HG02571 (cell line): ENCODE measurements around the gene EVPLL.
A peak's percentile ranks its signal among the peaks of the same experiment; 100 is the strongest.
"Not testable (repeated sequence)": the region's sequence is repeated elsewhere in the genome, so short reads cannot be mapped to it uniquely, and the experiment has no call there.

Experiments used
- ATAC-seq: cut with Tn5 transposase; IDR thresholded peaks from one replicate; pipeline ENCODE4 v1.9.1; 2021; ENCODE audit warnings: mild to moderate bottlenecking, moderate library complexity; ENCODE audit not compliant: unreplicated experiment

EVPLL gene

DNA sequence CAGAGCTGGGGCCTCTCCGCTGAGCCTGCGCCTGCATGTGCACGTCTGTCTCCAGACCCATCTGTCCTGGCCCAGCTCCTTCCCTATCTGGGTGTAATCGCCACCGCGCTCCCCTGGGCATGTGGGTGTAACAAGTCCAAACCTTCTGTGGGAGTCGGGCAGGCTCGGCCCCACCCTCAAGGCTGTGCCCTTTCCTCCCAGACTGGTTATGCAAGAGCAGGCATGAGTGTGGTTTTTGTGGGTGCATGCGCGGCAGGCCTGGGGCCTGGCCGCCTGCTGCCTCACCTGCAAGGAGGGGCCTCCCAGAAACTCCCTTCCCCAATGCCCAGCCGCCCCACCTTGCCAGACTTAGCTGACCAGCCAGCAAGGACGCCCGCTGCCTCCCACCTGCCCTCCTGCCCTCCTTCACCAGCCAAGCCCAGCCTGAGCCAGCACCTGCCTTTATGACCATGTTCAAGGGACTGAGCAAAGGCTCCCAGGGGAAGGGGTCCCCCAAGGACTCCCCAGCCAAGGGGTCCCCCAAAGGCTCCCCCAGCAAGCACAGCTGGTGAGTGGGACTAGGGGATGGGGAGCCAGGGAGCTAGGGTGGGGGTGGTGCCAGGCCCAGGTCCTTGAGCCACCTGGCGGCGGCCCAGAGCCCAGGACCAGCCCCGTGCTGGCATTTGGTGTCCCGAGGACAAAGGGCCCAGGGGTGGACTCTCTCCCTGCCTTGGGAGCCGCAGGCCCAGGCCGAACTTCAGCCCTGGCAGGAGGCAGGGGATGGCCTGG is at the start of gene EVPLL:
EVPLL (plus strand) TSS at position 342 of the 768 bp plus-strand sequence. CDS start 3,160 bp downstream, outside the sequence.
- no peak for ATAC-seq

DNA sequence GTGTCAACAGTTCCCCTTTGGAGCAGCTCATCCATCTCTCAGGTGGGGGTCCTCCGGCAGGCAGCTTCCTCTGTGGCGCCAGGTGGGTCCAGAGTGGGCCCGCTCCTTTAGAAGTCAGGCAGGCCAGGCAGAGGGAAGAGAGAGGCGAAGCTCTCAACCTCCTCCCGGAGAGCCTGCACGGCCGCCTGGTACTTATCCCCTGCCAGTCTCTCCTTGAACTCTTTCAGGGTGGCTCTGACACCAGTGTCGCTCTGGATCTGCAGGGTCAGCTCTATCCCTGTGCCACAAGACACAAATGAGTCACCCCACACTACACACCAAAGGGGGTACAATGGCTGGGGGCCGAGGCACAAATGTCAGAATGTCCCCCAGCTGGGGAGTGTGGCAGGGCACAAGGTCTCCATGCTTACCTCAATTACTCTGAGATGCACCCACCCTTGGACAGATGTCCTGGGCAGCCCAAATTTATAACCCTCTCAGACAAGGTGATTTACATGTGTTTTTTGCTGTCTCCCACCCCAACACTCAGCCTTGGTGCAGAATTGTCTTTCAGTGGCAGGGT is 48.9 kb upstream of the EVPLL start:
- ATAC-seq = no peak

DNA sequence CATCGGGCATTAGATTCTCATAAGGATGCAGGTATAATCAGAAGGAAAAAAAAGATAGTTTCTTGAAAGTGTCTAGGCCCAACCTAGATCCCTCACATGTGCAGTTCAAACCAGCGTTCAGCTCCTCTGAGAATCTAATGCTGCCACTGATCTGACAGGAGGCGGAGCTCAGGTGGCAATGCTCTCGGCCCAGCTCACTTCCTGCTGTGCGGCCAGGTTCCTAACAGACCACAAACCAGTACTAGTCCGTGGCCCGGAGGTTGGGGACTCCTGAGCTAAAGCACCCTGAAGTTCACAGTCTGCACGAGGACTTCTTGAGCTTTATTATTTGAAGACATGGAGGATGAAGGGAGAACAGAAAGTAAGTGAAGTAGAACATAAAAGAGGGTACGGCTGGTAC is 45.7 kb upstream of the EVPLL start:
- ATAC-seq = no peak

DNA sequence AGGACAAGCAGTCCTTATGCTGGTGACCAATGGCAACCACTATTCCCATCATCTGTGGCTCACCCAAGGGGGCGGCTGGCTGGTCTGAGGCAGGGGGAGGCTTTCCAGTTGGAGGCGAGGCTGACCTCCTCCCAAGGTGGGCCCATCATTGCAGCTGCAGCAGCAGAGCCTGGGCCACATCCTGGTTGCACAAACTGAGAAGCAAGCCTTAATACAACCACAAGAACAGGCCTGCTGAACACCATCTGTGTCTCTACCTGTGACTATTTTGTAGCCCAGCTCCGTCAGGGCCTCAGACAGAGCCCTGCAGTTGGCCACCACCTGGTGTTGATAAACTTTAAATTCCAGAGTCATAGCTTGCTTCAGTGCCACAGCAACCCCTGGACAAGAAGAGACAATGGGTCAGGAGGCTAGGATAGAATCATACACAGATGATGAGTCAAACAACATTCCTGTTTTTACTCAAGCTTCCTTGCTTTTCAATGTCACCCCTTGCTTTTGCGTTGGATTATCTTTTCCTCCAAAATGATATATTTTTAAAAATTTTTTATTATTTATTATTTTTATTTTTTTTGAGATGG is 44.6 kb upstream of the EVPLL start:
- ATAC-seq = no peak

DNA sequence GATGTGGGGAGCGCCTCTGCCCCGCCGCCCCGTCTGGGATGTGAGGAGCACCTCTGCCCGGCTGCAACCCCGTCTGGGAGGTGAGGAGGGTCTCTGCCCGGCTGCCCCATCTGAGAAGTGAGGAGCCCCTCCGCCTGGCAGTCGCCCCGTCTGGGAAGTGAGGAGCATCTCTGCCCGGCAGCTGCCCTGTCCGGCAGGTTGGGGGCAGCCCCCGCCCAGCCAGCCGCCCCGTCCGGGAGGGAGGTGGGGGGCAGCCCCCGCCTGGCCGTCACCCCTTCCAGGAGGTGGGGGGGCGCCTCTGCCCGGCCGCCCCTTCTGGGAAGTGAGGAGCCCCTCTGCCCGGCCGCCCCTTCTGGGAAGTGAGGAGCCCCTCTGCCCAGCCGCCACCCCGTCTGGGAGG is 39.4 kb upstream of the EVPLL start:
- ATAC-seq = not testable (repeated sequence)

DNA sequence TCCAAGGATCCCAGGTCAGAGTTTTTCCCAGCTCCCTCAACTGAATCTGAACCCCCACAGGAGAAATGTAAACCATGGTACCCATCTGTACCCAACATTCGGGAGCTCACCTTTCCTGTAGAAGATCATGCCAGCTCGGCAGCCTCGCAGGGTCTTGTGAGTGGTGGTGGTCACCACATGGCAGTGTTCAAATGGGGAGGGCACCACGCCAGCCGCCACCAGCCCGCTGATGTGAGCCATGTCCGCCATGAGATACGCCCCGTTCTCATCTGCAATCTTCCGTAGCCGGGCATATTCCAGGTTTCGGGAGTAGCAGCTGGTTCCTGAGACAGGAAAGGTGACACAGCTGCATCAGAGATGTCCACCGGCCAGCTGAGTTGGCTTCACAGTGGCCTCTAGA is 37.6 kb upstream of the EVPLL start:
- no peak for ATAC-seq

DNA sequence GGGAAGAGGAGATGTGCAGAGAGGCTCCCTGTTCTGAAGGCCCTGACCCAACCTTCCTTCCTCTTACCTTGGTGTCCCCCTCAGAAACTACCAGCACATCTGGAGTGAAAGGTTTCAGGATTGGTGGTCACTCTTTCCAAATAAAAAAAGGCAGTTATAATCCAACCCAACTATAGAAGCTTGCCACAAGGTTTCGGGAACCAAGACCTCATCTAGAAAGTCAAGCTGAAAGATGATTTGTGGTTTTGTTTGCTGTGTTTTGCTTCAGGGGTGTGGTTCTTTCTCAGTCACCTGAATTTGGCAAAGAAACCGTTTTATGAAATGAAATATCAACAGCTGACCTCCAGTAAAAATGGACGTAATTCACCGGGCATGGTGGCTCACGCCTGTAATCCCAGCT is 33.6 kb upstream of the EVPLL start:
- ATAC-seq = no peak

DNA sequence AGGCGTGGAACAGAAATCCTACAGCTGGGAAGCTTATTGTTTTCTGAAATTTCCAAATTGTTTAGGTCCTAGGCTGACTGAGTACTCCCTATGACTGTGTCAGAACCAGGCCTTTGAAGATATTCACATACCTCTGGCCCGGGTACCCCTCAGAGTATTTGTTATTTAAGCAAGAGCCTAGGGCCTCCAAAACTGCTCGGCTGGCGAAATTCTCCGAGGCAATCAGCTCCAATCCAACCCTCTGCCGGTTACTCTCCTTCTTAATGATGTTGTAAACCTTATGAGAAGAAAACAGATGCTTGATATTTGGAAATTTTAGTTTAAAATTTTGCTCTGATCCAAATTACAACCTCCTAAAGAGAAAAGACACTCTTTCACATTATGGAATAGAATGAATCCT is 24.0 kb upstream of the EVPLL start:
- no peak for ATAC-seq

DNA sequence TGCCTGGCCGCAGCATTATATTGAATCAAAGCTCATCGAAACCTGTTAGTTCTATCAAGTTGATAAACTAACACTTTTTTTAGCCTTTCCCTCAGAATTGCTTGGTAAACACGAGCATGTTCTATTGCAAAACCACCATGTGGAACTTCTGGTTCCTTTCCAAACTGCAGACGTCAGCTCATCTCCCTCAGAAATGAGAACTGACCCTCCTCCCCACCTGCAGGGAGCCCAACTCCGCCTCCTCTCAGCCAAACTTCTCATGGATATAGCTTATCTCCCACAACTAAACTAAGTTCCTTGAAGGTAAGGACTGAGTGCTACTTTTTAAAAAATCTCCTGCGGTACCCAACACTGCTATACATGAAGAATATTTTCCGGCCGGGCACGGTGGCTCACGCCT is 21.0 kb upstream of the EVPLL start:
- no peak for ATAC-seq

DNA sequence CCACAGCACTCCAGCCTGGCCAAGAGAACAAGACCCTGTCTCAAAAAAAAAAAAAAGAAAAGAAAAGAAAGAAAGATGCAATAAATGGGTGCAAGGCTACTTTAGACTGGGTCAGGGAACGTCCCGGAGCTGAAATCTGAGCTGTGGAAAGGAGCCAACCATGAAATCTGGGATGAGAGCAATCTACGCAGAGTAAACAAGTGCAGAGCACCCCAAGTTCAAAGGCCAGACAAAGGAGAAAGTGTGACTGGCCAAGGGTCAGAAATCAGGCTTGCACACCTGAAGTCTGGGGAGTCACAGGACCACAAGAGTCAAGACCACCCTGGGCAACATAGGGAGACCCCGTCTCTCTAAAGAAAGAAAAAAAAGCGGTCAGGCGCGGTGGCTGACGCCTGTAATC is 17.1 kb upstream of the EVPLL start:
- ATAC-seq = no peak

DNA sequence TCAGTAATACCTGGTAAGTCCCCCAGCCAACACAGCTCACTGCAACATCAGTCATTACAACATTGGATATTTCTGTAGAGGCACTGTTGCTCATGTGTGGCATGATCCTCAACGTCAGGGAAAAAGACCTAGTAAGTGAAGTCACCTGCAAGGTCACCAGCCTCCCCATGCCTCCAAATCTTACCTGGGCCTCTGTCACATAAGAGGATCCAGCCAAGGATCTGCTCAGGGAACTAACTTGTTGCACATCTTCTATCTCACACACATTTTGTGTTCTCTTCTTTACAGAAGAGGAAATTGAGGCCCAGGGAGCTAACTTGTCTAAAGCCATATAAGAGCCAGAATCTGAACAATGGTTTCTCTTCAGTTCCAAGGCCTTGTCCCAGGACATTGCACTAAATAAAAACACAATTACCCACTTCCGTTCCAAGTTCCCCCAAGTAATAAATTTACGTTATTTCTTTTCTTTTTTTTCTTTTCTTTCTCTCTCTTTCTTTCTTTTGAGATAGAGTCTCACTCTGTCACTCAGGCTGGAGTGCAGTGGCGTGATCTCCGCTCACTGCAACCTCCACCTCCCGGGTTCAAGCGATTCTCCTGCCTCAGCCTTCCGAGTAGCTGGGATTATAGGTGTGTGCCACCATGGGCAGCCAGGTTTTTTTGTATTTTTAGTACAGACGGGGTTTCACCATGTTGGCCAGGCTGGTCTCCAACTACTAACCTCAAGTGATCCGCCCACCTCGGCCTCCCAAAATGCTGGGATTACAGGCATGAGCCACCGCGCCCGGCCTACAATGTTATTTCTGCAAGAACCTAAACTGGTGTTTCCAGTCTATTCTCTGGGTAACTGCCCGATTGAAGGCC is 15.5 kb upstream of the EVPLL start:
- no peak for ATAC-seq

DNA sequence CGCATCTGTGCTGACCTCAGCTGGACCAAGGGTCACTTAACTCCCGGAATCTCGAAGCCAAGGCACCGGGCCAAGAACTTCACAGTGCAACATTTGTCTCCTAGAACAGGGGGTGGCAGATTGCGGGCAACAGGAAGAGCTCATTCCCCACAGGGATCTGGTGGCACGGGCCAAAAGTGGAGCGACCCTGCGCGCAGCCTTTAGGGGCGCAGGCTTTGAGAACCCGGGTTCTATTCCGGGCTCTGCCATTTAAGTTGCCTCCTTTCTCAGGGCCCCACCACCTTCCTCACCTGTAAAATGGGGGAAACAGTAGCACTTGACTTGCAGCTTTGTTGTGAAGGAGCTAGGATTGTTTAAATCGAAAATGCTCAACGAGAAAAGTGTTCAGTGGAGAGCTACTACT is 14.9 kb upstream of the EVPLL start:
- ATAC-seq = no peak

DNA sequence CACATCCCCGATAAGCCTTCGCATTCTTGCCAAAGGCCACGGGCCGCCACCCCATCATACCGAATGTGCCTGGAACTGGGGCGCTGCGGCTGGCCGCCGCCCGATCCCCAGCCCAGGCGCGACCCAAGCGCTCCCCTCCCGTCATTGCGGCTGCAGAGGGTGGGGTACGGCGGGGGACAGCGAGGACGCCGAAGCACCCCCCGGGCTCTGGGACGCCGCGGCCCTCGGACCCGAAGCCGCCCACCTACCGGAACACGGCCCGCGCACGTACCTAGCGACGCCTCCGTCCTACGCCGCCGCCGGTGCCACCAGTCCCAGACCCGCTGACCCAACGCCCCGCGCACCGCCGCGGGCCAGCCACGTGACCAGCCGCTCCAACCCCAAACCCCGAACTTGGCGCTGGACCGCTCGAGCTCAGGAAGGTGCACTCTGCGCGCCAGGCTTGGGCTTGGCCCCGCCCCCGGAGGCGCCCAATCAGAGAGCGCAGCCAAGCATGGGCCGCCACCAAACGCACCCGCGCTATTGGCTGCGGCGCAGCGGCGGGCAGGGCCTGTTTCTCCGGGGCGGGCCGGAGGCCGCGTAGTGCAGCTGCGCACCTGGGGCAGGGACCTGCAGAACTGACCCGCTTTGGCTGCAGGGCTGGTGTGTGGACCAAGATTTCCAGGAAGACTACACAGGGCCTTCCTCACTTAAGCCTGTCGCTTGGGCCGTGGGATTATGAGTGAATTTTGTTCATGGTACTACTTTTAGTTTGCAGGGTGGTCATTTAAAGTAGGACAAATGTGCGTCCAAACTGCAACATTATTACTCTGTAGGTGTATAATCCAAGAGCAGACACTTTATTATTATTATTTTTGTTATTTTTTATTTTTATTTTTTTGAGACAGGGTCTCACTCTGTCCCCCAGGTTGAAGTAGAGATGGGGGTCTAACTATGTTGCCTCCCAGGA is 14.2 kb upstream of the EVPLL start, which contains the start of gene SHMT1:
SHMT1 (minus strand) TSS at position 450 of the 949 bp plus-strand sequence. CDS start 7,569 bp downstream, outside the sequence.
- ATAC-seq = peak; percentile 98

DNA sequence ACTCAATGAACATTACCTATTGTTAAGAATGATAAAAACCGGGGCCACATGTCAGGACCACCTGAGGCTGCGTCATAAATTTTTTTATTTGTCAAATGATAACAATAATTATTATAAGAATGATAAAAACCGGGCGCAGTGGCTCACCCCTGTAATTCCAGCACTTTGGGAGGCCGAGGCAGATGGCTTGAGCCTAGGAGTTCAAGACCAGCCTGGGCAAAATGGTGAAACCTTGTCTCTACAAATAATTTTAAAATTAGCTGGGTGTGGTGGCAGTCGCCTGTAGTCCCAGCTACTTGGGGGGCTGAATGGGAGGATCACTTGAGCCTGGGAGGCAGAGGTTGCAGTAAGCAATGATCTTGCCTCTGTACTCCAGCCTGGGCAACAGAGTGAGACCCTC is 13.4 kb upstream of the EVPLL start:
- ATAC-seq = no peak

DNA sequence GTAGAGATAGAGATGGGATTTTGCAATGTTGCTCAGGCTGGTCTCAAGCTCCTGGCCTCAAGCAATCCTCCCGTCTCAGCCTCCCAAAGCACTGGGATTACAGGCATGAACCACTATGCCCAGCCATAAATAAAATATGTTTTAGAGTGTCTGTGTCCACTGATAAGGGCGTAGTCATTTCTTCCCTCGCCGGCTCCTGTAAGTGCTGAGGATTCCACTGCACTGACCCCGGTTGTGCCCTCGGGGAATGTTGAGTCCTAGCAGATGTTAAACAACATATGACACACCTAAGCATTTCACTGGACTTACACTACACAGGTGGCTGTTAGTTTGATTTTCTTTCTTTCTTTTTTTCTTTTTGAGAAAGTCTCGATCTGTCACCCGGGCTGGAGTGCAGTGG is 8.6 kb upstream of the EVPLL start:
- no peak for ATAC-seq

DNA sequence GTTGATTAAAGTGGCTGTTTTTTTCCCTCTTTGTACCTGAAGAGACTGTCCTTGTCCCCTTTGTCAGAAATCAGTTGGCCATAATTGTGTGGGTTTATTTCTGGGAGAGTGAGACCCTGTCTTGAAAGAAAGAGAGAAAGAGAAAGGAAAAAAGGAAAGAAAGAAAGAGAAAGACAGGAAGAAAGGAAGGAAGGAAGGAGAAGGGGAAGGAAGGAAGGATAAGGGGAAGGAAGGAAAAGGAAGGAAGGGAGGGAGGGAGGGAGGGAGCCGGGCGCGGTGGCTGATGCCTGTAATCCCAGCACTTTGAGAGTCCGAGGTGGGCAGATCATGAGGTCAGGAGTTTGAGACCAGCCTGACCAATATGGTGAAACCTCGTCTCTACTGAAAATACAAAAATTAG is 6.8 kb upstream of the EVPLL start:
- no peak for ATAC-seq

DNA sequence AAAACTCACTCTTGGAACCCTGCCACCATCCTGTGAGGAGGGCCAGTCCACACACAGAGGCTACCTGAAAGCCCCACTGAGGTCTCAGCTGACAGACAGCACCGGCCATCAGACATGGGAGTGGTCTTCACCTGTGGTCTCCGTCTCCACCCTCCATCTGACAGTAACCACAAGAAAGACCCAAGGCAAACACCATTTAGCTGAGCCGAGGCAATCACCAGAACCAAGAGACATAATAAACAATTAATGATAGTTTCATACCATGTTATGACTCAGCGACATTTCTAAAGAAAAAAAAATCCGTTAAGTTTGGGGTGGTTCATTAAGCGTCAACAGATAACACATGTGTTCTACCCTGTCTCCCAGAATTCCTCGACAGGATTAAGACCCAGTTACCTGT is 6.1 kb upstream of the EVPLL start:
- no peak for ATAC-seq

DNA sequence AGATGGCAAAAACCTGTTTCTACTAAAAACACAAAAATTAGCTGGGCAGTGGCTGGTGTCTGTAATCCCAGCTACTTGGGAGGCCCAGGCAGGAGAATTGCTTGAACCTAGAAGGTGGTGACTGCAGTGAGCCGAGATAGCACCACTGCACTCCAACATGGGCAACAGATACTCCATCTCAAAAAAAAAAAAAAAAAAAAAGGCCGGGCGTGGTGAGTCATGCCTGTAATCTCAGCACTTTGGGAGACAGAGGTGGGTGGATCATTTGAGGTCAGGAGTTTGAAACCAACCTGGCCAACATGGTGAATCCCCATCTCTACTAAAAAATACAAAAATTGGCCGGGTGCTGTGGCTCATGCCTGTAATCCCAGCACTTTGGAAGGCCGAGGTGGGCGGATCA is 4.4 kb upstream of the EVPLL start:
- ATAC-seq = not testable (repeated sequence)

DNA sequence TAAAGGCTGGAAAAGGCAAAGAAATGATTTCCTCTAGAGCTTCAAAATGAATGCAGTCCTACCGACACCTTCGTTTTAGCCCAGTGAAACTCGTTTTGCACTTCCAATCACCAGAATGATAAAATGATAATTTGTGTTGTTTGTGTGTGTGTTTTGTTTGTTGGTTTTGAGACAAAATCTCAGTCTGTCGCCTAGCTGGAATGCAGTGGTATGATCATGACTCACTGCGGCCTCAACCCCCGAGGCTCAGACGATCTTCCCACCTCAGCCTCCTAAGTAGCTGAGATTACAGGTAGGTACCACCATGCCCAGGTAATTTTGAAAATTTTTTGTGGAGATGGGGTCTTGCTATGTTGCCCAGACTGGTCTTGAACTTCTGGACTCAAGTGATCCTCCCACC is 3.4 kb upstream of the EVPLL start:
- ATAC-seq = no peak

DNA sequence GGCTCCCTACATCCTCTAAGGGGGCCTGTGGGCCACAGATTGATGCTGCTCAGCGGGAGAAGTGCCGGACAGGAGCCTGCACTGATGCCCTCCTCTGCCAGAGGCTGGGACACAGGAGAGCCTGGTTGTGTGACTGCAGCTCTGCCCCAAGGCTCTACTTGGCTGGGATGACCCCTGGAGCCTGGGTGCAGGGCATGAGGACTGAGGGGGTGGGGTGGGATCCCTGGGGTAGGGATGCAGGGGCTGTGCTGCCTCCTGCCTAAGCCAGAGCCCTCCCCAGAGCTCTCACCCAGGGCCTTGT is 577 bp downstream of the EVPLL start:
- no peak for ATAC-seq
